Fibroblast of mammary gland (primary cell): ENCODE measurements around the gene FAM174C.

Source experiments
- DNase-seq: peaks from one replicate; pipeline ENCODE4 v3.0.0-alpha.2; 2010; ENCODE audit warnings: low read depth
- H3K4me3 ChIP-seq: 2 replicates; pipeline ENCODE4 v1.5.1; 2011; ENCODE audit warnings: low read depth, mild to moderate bottlenecking, low read length, moderate library complexity; ENCODE audit not compliant: control insufficient read depth
- TF ChIP-seq, protein P1 (sequence below): conservative IDR thresholded peaks from 2 replicates; pipeline ENCODE4 v1.5.1; 2011; ENCODE audit warnings: low read depth, low read length, inconsistent platforms; ENCODE audit not compliant: control insufficient read depth, insufficient read depth

The FAM174C gene

GRCh38 chr19:1260749-1261537, 14.4 kb upstream of the FAM174C start:
- DNase-seq = peak; percentile 95

GRCh38 chr19:1261538-1261797, 13.9 kb upstream of the FAM174C start:
- H3K4me3 ChIP-seq = peak overlapping the region; percentile 49
- TF ChIP-seq, protein P1, sequence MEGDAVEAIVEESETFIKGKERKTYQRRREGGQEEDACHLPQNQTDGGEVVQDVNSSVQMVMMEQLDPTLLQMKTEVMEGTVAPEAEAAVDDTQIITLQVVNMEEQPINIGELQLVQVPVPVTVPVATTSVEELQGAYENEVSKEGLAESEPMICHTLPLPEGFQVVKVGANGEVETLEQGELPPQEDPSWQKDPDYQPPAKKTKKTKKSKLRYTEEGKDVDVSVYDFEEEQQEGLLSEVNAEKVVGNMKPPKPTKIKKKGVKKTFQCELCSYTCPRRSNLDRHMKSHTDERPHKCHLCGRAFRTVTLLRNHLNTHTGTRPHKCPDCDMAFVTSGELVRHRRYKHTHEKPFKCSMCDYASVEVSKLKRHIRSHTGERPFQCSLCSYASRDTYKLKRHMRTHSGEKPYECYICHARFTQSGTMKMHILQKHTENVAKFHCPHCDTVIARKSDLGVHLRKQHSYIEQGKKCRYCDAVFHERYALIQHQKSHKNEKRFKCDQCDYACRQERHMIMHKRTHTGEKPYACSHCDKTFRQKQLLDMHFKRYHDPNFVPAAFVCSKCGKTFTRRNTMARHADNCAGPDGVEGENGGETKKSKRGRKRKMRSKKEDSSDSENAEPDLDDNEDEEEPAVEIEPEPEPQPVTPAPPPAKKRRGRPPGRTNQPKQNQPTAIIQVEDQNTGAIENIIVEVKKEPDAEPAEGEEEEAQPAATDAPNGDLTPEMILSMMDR = no peak
- no peak for DNase-seq

More at GRCh38 chr19:1260749-1261537, 14.4 kb upstream of the FAM174C start:
- TF ChIP-seq, protein P1 = no peak
- peak overlapping the region; percentile 49 for H3K4me3 ChIP-seq

GRCh38 chr19:1261798-1262622, 13.3 kb upstream of the FAM174C start:
- peak overlapping the region; percentile 49 for H3K4me3 ChIP-seq
- peak; percentile 47 for DNase-seq
- TF ChIP-seq, protein P1 = no peak

GRCh38 chr19:1262623-1263123, 12.7 kb upstream of the FAM174C start:
- no peak for DNase-seq
- TF ChIP-seq, protein P1 = no peak
- H3K4me3 ChIP-seq = no peak overlapping the region

- TF ChIP-seq, protein P1 = no peak
- no peak overlapping the region for H3K4me3 ChIP-seq
- DNase-seq = no peak
Measured at GRCh38 chr19:1263188-1263587, 12.1 kb upstream of the FAM174C start.

- no peak overlapping the region for H3K4me3 ChIP-seq
- DNase-seq = peak; percentile 94
- TF ChIP-seq, protein P1 = no peak
Measured at GRCh38 chr19:1264801-1265614, 10.3 kb upstream of the FAM174C start.
